PC-3 (cell line): Measurements from ENCODE around the gene CROCC2. TPM values are rescaled to one million over a fixed set of nuclear protein-coding genes. Genes with fewer than 3 reads are reported as not detected.

Experiments used
- total RNA-seq: library from RNA; depleted of rRNA; stranded (reverse); fragments of >200 nt; gene quantifications from 2 replicates; pipeline ENCODE4 v1.2.3, GENCODE V29; 2014; rRNA removed

Gene CROCC2
- total RNA-seq, 1 experiment from 2014 or later = not detected

Other genes with a start within 250 kb of the CROCC2 start
- not detected in 2 replicates for gene AQP12B, start 223.5 kb upstream of the CROCC2 start, total RNA-seq
- gene AQP12A, start 214.5 kb upstream of the CROCC2 start, total RNA-seq = not detected in 2 replicates
- gene KIF1A, start 86.1 kb upstream of the CROCC2 start, total RNA-seq = 0.40 TPM in 1 of 2 replicates, not detected in the other
- not detected in 2 replicates for gene AGXT, start 37.5 kb upstream of the CROCC2 start, total RNA-seq
- gene MAB21L4, start 10.2 kb upstream of the CROCC2 start, total RNA-seq = 0.12 and 1.0 TPM in 2 replicates
- gene SNED1, start 92.3 kb downstream of the CROCC2 start, total RNA-seq = 0.40 and 0.66 TPM in 2 replicates
- gene MTERF4, start 196.0 kb downstream of the CROCC2 start, total RNA-seq = 13.6 and 15.4 TPM in 2 replicates
- gene PASK, start 243.1 kb downstream of the CROCC2 start, total RNA-seq = 3.1 and 4.1 TPM in 2 replicates
- 16.6 and 21.4 TPM in 2 replicates for gene PPP1R7, start 244.1 kb downstream of the CROCC2 start, total RNA-seq